T-helper 2 cell treated with Interferon-gamma antibody and Interleukin-4, amounts not matched to agents 5 μg/mL and 100 μg/mL, for 36 hours (primary cell): ENCODE data around the gene ADGRA1.
"Not testable (repeated sequence)": the region's sequence is repeated elsewhere in the genome, so short reads cannot be mapped to it uniquely, and the experiment has no call there.

Source experiments
- DNase-seq: peaks from one replicate; pipeline ENCODE4 v3.0.0; 2021; ENCODE audit warnings: low spot score
- H3K27ac Mint-ChIP-seq: one replicate; pipeline ENCODE4 v1.8.0; 2021; ENCODE audit warnings: mild to moderate bottlenecking, mixed read lengths
- H3K27me3 Mint-ChIP-seq: one replicate; pipeline ENCODE4 v1.8.0; 2021; ENCODE audit warnings: low read depth, mixed read lengths
- H3K36me3 Mint-ChIP-seq: one replicate; pipeline ENCODE4 v1.8.0; 2021; ENCODE audit warnings: low read depth, mixed read lengths
- H3K4me1 Mint-ChIP-seq: one replicate; pipeline ENCODE4 v1.8.0; 2021; ENCODE audit warnings: low read depth, mixed read lengths
- H3K4me3 Mint-ChIP-seq: one replicate; pipeline ENCODE4 v1.8.0; 2022; ENCODE audit warnings: mild to moderate bottlenecking, moderate library complexity, mixed read lengths
- H3K9me3 Mint-ChIP-seq: one replicate; pipeline ENCODE4 v1.8.0; 2021; ENCODE audit warnings: mixed read lengths

ADGRA1 gene

DNA sequence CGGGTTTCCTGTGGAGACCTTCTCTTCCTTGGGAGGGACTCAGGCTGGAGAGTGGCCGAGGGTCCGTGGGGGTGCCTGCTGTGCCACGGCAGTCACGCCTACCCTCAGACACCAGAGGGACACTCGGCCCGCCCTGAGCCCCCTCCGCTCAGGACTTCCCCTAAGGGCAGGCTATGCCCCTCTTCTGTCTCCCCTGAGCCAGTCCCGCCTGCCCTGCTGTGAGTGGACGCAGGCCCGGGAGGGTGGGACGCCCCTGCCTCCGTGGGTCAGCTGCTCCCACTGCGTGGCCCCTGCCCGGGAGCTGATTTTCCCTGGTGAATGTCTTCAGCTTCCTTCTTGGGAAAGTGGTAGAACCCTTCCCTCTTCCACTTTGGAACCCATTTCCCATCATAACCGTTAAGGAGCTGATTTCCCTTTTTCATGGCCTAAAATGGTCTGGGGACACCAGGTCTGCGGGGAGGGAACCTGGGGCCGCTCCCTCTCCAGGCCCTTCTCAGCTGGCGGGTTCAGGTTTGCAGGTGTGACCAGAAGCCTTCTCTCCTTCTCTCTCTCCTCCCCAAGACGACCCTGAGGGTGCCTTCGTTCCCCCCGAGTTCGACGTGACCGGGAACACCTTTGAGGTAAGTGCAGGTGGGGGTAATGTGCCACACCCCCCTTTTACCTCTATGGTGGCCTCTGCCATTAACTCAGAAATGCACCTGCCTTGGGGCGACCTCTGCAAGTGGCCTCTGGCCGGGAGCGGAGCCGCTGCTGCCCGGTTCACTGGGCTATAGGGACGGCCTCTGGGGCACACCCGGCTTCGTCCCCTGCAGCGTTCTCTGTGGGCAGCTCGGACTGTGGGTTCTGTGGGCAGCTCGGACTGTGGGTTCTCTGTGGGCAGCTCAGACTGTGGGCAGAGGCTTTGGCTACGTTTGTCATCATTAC lies 80.2 kb downstream of the ADGRA1 start:
- no peak for DNase-seq
- Mint-ChIP-seq H3K9me3 (no peaks in the 10 kb centered on the region), H3K4me3 (no peak overlapping the region), H3K27me3 (no peaks in the 10 kb centered on the region), H3K36me3 (no peaks in the 10 kb centered on the region), H3K4me1 (no peaks in the 10 kb centered on the region), H3K27ac (no peak overlapping the region)

DNA sequence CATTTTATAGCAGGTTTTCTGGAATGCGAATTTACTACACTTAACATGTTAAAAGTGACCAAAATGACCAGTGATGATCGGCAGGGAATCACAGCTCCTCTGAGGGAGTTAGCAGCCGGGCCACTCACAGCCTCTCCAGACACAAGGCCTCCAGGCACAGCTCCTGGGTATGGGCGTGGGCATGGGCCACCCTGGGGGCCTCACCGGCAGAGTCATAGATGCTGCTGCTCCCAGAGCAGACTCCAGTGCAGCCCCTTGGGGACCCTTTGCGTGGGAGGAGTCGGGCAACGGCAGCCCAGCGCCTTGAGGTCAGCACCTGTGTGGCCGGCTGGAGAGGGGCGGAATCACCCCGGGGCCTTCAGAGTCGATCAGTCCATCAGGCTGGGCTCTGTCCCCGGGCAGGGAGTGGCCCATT lies 80.9 kb downstream of the ADGRA1 start:
- Mint-ChIP-seq H3K27ac (no peak overlapping the region), H3K9me3 (no peaks in the 10 kb centered on the region), H3K4me1 (no peaks in the 10 kb centered on the region), H3K36me3 (no peaks in the 10 kb centered on the region), H3K4me3 (no peak overlapping the region), H3K27me3 (no peaks in the 10 kb centered on the region)
- DNase-seq, result no peak

DNA sequence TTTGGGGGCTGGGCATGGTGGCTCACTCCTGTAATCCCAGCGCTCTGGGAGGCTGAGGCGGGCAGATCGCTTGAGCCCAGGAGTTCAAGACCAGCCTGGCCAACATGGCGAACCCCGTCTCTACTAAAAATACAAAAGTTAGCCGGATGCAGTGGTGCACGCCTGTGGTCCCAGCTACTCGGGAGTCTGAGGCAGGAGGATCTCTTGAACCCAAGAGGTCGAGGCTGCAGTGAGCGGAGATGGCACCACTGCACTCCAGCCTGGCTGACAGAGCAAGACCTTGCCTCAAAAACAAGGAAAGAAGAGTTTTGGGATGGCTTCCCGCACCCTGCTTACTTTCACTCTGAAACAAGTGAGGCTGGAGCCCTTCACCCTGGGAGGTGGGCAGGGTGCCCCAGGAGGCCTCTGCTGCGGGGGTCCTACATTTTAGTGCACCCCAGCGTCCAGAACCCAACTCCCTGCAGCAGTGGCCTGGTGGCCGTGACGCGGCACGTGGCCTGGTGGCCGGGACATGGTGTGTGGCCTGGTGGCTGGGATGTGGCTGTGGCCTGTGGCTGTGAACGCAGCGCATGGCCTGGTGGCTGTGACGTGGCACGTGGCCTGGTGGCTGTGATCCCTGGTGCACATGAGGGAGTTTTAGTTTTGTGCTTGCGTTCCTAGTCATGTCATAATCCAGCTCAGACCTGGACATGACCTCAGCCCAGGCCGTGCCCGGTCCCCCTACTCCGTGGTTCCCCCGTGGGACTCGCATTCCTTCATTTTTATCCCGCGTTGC lies 81.6 kb downstream of the ADGRA1 start:
- Mint-ChIP-seq H3K27ac (no peak overlapping the region), H3K9me3 (peaks cover under 1% of the 10 kb centered on the region), H3K27me3 (no peaks in the 10 kb centered on the region), H3K36me3 (no peaks in the 10 kb centered on the region), H3K4me1 (no peaks in the 10 kb centered on the region), H3K4me3 (no peak overlapping the region)
- DNase-seq, result no peak

DNA sequence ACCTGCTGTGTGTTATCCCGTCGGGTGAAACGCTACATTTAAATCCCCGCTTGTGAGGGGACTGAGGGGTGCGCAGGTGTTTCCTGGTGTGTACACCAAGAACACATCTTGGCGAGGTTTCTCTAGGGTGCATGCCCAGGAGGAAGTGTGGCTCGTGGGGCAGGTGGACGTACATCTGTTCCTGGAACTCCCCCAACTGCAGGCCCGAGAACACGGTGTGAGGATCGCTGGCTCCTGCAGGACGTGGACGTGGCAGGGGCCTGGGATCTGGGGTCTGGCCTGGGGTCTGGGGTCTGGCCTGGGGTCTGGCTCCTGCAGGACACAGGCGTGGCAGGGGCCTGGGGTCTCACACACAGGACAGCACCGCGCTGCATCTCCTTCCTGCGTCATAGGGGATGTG lies 82.4 kb downstream of the ADGRA1 start:
- DNase-seq, result no peak
- H3K27me3 Mint-ChIP-seq, result no peaks in the 10 kb centered on the region
- H3K4me1 Mint-ChIP-seq, result no peaks in the 10 kb centered on the region
- H3K9me3 Mint-ChIP-seq, result peaks cover 5% of the 10 kb centered on the region
- no peak overlapping the region for H3K4me3 Mint-ChIP-seq
- H3K36me3 Mint-ChIP-seq, result no peaks in the 10 kb centered on the region
- H3K27ac Mint-ChIP-seq, result no peak overlapping the region

DNA sequence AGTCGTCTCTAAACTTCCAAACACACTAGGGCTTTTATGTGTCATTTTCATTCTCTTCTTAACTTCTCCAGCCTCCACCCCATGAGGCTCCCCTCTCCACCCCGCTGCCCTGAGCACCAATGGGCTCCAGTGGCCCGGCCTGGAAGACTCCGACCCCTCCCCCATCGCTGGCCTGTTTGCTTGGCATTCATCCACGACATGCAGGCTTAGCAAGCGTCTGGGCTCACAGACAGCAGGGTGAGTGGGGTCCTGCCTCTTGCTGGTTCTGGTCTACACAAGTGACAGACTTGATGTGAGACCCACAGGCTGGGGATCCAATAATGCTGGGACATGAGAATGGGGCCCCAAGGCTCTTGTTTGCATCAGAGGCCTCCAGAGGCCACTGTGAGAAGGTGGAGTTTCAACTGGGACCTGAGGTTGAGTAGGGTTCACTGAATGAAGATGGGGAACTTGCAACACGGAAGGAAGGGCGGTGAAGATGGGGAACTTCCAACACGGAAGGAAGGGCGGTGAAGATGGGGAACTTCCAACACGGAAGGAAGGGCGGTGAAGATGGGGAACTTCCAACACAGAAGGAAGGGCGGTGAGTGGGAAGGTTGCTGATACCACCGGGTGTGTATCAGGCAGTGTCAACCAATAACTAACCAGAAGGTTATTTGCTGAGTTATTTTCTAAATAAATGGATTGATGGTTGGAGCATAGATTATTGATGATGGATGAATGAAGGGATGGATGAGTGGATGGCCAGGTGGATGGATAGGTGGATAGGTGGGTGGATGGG lies 86.3 kb downstream of the ADGRA1 start:
- no peaks in the 10 kb centered on the region for H3K4me1 Mint-ChIP-seq
- no peaks in the 10 kb centered on the region for H3K27me3 Mint-ChIP-seq
- DNase-seq, result no peak
- no peaks in the 10 kb centered on the region for H3K36me3 Mint-ChIP-seq
- no peak overlapping the region for H3K27ac Mint-ChIP-seq
- peaks cover 21% of the 10 kb centered on the region for H3K9me3 Mint-ChIP-seq
- H3K4me3 Mint-ChIP-seq, result no peak overlapping the region

DNA sequence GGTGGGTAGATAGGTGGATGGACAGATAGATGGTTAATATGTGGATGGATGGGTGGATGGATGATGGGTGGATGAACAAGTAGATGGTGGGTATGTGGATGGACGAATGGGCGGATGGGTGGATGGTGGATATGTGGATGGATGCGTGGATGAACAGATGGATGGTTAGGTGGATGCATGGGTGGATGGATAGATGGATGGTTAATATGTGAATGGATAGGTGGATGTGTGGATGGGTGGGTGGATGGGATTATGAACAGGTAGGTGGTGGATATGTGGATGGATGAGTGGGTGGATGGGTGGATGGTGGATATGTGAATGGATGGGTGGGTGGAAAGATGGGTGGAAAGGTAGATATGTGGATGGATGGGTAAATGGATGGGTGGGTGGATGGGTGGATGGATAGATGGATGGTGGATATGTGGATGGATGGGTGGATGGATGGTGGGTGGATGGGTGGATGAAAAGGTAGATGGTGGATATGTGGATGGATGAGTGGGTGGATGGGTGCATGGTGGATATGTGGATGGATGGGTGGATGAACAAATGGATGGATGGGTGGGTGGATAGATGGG lies 87.1 kb downstream of the ADGRA1 start:
- peaks cover 21% of the 10 kb centered on the region for H3K9me3 Mint-ChIP-seq
- H3K27me3 Mint-ChIP-seq, result no peaks in the 10 kb centered on the region
- DNase-seq, result no peak
- no peaks in the 10 kb centered on the region for H3K4me1 Mint-ChIP-seq
- H3K36me3 Mint-ChIP-seq, result no peaks in the 10 kb centered on the region
- H3K4me3 Mint-ChIP-seq, result no peak overlapping the region
- H3K27ac Mint-ChIP-seq, result no peak overlapping the region

DNA sequence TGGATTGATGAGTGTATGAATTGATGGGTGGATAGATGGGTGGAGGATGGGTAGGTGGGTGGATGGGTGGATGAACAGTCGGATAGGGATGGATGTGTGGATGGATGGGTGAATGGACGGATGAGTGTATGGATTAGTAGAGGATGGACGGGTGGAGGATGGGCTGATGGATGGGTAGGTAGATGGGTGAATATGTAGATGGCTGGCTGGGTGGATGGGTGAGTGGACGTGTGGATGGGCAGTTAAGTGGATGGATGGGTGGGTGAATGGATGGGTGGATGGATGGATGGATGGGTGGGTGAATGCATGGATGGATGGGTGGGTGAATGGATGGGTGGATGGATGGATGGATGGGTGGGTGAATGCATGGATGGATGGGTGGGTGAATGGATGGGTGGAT lies 87.9 kb downstream of the ADGRA1 start:
- H3K27ac Mint-ChIP-seq, H3K36me3 Mint-ChIP-seq, H3K4me3 Mint-ChIP-seq, DNase-seq, H3K4me1 Mint-ChIP-seq, H3K27me3 Mint-ChIP-seq: not testable (repeated sequence)
- H3K9me3 Mint-ChIP-seq, result peaks cover 21% of the 10 kb centered on the region

DNA sequence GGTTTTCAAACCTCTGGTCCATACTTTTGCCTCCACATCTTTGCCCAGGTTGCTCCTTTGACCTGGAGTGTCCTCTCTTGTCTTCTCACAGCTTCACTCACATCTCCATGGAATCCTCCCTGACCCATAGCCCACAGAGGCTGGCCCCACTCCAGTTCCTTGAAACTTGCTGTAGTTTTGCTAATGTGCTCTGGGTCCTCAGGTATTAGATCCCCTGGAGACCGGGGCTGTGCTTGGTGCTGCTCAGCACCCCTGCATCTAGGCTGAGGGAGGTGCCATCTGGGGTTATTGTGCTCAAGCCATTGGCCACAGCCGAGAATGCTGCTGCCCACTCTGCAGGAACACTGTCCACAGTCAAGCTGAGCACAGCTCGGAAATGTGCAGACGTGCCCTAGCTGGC lies 88.8 kb downstream of the ADGRA1 start:
- Mint-ChIP-seq H3K27me3 (no peaks in the 10 kb centered on the region), H3K4me1 (no peaks in the 10 kb centered on the region), H3K36me3 (no peaks in the 10 kb centered on the region), H3K27ac (no peak overlapping the region), H3K9me3 (peaks cover 21% of the 10 kb centered on the region), H3K4me3 (no peak overlapping the region)
- DNase-seq, result no peak

DNA sequence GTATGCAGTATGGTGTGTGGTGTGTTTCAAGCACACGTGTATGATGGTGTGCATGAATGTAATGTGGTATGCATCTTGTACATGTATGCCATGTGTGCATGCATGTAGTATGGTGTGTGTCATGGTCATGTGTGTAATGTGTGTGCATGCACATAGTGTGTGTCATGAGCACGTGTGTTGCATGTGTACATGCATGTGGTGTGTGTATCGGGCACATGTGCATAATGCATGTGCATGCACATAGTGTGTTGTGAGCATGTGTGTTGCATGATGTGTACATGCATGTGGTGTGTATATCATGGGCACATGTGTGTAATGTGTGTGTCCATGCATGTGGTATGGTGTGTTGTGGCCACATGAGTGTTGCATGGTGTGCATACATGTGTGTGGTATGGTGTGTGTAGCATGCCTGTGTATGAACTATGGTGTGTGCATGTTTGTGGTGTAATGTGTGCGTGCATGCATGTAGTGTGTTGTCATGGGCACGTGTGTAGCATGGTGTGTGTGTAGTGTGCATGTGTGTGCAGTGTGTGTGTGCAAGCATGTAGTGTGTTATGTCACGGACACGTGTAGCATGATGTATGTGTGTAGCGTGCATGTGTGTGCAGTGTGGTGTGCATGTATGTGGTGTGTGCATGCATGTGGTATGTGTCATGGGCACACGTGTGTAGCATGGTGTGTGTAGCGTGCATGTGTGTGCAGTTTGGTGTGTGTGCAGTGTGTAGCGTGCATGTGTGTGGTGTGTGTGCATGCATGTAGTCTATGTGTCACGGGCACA lies 89.8 kb downstream of the ADGRA1 start:
- Mint-ChIP-seq H3K36me3 (no peaks in the 10 kb centered on the region), H3K27ac (no peak overlapping the region), H3K27me3 (no peaks in the 10 kb centered on the region), H3K4me3 (no peak overlapping the region), H3K9me3 (peaks cover 21% of the 10 kb centered on the region), H3K4me1 (no peaks in the 10 kb centered on the region)
- no peak for DNase-seq

DNA sequence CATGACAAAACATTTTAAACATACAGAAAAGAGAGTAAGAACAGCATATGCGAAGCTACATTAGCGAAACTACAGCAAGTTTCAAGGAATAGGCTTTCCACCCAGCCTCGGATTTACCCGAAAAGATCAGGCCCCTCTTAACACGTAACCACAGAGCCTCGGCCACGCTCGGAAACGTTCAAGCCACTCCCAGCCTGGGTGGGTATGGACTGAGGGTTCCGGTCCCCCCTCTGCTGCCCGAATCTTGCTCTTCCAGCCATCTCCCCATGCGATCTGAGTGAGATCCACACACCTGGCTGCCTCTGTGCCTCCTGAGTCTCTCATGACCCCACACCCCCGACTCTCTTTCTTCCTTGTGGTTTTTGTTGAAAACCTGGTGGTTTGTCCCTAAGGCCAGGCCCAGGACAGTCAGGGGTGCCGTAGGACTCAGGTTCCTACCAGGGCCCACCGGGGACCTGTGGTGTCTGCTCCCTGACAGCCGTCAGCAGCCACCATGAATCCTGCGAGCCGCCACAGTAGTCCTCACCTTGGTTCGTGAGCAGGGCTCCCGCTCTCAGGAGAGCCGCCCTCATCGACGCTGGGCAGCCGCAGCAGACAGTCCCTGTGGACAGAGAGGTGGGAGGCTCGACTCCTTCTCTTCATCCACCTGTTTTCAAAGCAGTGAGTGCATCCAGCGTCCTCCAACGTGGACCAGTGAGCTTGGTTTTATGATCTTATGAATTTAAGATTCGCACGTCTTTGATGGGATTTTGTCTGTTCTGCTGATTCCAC lies 90.8 kb downstream of the ADGRA1 start:
- Mint-ChIP-seq H3K27me3 (no peaks in the 10 kb centered on the region), H3K4me3 (no peak overlapping the region), H3K9me3 (peaks cover 21% of the 10 kb centered on the region), H3K27ac (no peak overlapping the region), H3K4me1 (no peaks in the 10 kb centered on the region), H3K36me3 (no peaks in the 10 kb centered on the region)
- no peak for DNase-seq

DNA sequence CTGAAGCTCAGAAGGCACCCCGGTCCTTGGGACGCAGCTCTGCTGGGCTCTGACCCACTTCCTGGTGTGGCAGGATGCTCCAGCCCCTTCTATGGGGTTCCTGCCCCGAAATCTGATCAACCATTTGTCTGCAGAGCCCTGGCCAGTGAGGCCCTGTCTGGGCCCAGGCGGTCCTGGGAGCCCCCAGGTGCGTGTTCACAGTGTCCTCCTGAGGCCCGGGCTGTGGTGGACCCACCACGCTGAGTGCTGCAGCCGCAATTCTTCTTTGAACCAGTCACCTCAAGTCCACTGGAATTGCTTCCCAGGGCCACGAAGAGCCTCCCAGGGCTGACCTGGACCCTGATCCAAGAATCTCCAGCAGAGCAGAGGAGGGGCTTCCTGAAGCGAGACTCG lies 91.4 kb downstream of the ADGRA1 start:
- no peaks in the 10 kb centered on the region for H3K36me3 Mint-ChIP-seq
- no peak overlapping the region for H3K4me3 Mint-ChIP-seq
- peaks cover 23% of the 10 kb centered on the region for H3K9me3 Mint-ChIP-seq
- DNase-seq, result no peak
- no peaks in the 10 kb centered on the region for H3K4me1 Mint-ChIP-seq
- H3K27ac Mint-ChIP-seq, result no peak overlapping the region
- H3K27me3 Mint-ChIP-seq, result no peaks in the 10 kb centered on the region

DNA sequence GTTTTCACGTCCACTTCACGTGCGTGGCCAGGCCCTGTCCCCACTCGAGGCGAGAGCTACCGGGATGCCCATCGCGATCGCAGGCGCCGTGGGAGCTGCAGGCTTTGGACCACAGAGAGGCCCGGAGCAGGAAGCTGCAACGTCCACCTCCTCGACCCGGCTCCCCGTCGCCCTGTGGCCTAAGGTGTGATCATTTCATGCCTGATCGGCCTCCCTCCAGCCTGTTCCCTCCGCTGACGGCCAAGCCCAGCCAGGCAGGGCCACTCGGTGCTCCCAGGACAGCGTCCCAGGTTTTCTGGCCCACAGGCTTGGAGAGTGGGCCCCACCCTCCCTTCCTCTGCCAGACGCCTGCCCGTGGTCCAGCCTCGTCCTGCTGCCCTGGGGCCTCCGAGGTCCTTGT lies 91.9 kb downstream of the ADGRA1 start:
- no peak for DNase-seq
- no peaks in the 10 kb centered on the region for H3K36me3 Mint-ChIP-seq
- peaks cover 24% of the 10 kb centered on the region for H3K9me3 Mint-ChIP-seq
- no peak overlapping the region for H3K27ac Mint-ChIP-seq
- H3K4me1 Mint-ChIP-seq, result no peaks in the 10 kb centered on the region
- no peak overlapping the region for H3K4me3 Mint-ChIP-seq
- no peaks in the 10 kb centered on the region for H3K27me3 Mint-ChIP-seq
